ENCODE data around the gene CDK4.

CDK4 gene

DNA sequence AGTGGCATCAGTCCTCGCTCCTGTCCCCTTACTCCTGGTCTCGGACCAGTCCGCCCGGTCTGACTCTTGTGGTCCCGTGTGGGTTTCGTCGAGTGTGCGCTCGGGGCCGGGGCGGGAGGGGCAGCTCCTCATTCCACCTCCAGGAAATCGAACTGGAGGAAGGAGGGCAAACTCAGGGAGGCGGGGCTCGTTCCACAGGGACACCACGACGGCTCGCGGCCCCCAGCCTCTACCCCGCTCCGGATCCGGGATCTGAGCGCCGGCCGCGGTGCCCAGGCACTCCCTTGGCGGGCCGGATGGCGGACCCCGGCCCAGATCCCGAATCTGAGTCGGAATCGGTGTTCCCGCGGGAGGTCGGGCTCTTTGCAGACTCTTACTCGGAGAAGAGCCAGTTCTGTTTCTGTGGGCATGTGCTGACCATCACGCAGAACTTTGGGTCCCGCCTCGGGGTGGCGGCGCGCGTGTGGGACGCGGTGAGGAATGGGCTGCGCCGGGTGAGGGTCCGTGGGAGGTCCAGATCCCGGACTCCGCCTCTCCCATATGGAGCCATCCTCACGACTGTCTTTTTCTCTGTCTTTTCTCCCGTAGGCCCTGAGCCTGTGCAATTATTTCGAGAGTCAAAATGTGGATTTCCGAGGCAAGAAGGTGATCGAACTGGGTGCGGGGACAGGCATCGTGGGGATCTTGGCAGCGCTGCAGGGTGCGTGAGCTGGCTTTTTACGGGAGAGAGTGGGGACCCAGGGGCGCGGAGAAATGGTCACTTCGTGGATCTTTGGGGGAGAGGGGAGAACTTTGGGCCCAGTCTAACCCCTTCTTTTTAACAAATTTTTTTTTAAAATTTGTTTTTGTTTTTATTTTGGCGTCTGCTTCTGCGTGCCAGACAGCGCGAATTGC lies 20.6 kb upstream of the CDK4 start, which contains the start of gene EEF1AKMT3:
Gene EEF1AKMT3 (plus strand): TSS at position 186 of the 894 bp plus-strand sequence. CDS start 111 bp downstream, at position 297.
- FAIRE-seq (no peak), DNase-seq (ENCODE audit: low spot score) (peak; percentile 68)

DNA sequence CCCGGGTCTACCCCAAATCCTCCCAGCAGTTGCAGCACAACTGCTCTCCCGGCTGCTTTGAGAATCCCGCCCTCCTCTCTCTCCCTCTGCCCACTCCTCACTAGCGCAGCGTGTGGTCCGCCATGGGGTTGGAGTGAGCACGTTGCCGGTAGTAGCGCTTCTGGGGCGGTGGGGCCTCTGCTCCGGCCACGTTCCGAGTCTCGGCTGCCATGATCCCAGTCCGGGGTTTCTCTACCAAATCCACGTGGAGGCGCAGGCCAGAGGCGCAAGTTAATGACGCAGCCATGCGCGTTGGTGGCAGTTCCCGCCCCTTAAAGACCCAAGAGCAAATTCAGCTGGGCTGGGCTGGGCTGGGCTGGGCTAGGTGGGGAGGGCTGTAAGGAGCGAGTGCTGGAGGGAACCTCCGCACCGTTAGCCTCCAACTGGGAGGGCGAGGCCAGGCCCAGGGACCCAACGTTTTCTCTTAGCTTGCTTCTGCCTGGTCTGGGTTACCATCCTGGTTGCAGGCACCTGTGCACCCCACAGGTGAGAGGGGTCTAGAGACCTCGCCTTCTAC lies 19.8 kb upstream of the CDK4 start, which contains the start of gene METTL1:
Gene METTL1 (minus strand): TSS at position 233 of the 556 bp plus-strand sequence. CDS start 22 bp downstream, at position 211.
- DNase-seq (ENCODE audit: low spot score): peak; percentile 96
- FAIRE-seq: no peak

DNA sequence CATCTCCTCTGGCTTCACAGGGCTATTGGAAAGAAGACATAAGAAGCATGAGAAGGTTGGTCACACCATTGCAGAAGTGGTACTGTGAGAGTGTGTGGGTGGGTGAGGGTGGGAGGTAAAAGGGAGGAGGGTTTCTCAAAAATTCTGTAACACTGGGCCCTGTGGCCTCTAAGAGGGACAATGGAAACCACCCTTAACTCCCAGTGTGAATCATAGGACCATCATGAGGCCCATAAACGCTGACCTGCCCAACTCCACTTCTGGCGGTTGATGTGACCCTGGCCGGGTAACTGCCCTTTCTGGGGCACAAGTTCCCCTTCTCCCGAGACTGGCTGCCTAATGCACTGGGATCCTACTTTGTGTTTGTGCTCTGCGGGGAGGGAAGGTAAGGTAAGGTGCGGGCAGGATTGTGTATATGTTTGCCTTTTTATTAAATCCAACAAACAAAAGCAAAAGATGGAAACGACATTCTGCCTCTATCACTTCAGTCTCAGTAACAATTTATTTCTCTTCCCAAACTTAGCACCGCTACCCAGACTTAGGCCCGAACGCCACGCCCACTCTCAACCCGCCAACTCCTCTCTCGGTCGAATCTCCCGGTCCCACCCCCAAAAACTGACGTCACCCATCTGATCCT lies 19.2 kb upstream of the CDK4 start:
- peak; percentile 88 for DNase-seq (ENCODE audit: low spot score)
- no peak for FAIRE-seq

DNA sequence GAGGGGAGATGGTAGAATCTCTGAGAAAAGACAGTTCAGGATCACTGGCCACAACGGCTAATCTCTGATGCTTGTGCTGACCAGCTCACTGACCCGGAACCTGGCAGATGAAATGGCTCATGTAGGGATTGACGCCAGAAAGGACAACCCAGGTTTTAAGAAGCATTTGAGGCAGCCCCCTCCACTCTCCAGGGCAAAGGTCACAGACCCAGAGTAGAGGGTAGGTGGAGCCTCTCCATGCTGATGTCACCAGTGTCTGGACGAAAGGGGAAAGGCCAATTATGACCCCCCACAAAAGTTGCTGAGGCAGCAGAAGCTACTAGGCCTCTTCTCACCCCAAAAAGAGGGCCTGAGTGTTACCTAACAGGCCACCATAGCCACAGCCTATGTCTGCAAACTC lies 18.6 kb upstream of the CDK4 start:
- no peak for FAIRE-seq
- DNase-seq (ENCODE audit: low spot score): no peak

DNA sequence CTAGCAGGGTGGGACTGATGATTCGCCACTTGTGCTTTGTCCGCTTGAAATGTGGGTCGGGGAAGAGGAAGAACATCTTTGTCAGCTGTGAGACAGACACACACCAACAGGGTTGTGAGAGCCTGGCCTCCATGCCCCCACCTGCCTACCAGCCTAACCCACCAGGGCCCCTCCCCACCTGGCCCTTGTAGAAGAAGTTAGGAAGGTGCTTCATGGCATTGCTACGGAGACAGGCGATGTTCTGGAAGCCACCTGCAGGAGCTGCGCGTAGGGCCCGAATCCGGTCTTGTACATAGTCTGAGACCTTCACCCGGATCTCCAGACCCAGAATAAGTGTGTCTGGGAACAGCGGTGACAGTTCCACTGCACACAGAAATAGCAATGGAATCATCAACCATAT lies 17.5 kb upstream of the CDK4 start:
- FAIRE-seq (no peak), DNase-seq (ENCODE audit: low spot score) (no peak)

DNA sequence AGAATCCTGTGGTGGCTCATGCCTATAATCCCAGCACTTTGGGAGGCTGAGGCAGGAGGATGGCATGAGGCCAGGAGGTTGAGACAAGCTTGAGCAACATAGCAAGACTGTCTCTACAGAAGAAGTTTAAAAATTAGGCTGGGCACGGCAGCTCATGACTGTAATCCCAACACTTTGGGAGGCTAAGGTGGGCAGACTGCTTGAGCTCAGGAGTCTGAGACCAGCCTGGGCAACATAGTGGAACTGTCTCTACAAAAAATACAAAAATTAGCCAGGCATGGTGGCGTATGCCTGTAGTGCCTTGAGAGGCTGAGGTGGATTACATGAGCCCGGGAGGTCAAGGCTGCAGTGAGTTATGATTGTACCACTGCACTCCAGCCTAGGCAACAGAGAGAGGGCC lies 15.8 kb upstream of the CDK4 start:
- FAIRE-seq: no peak
- no peak for DNase-seq (ENCODE audit: low spot score)

DNA sequence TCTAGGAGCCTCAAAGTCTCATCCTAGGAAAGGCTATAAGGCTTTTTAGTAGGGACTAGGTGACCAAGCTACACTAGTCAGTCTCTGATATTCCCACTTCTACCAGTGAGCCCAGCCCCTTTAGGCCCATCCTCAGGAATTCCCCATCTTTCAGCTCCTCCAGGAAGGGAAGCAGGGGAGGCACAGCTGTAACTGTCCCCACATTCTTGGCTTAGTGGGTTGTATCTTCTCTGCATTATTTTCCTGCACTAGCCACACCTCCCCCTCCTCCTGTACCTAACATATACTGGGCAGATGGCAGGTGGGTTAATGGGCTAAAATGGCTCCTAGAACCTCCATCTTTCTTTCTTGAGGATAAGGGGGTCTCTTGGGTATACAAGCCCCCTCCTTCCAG lies 15.2 kb upstream of the CDK4 start:
- no peak for DNase-seq (ENCODE audit: low spot score)
- no peak for FAIRE-seq

DNA sequence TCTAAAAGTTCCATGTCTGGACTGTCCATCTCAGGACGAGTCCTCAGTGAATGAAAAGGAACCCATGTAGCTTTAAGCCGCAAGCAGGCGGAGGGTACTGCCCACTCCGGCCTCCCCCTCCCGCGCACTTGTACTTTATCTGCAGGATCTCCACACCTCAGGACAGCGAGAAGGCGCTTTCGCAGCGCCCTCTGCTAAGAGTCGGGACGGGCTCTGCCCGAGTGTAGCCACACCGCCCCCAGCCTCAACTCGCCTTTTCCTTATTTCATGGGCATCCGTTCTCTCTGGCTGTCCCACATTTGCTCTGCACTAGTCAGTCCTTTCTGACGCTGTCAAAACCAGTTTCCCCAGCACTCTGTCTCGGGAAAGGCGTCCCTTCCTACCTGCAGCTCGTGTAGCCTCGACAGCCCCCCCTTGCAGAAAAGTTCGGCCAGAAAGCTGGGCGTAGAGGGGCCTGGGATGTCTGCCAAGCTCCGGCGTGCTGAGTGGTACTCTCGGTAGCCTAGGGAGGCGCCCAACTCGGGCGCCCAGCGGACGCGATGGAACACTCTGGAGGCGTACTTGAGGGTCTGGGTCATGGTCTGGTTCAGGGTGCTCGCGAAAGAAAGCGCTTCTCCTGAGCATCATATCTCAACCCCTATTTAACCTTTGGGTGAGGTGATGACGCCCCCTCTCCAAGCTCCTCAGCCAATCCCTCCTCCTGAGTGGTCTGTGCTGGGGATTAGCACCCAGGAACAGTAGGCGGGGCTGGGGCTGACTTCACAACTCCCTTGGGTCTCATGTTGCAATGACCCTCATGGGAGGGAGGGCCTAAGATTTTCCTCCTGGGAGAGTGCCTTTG lies 14.6 kb upstream of the CDK4 start, which contains the start of gene CYP27B1:
Gene CYP27B1 (minus strand): TSS at position 615 of the 841 bp plus-strand sequence. CDS start 37 bp downstream, at position 578.
- no peak for FAIRE-seq
- no peak for DNase-seq (ENCODE audit: low spot score)

DNA sequence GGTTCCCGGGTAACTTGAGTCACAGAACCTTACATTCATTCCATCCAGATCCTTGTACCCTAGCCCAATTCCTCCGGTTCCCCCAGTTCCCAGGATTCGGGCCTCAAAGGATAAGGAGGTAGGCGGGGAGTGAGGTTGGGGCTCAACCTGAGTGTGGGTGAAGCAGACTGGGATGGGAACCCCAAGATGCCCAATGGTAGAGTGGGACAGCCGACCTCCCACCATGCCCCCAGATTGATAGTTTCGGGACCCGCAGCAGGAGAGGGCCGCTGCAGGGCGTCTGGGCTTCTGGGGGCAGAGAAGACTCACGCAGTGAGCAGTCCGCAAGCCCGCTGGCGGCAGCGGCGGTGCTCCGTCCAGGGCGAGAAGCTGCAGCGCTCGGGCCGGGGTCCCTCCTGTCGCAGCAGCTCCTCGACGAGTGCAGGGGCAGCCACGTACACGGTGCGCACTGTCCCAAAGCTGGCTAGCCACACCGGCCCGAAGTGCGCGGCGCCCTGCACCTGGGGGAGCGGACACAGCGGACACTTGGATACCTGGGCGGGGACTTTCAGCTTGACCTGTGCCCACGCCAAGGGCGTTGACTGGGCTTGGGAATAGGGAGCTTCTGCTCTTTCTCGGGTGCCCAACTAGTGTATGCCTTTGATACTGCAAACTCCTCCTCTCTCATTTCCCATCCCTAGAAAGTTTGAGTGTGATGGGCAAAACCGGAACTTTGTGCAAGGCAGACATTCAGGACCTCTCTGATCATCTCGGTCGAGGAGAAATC lies 13.8 kb upstream of the CDK4 start:
- FAIRE-seq (no peak), DNase-seq (ENCODE audit: low spot score) (no peak)

DNA sequence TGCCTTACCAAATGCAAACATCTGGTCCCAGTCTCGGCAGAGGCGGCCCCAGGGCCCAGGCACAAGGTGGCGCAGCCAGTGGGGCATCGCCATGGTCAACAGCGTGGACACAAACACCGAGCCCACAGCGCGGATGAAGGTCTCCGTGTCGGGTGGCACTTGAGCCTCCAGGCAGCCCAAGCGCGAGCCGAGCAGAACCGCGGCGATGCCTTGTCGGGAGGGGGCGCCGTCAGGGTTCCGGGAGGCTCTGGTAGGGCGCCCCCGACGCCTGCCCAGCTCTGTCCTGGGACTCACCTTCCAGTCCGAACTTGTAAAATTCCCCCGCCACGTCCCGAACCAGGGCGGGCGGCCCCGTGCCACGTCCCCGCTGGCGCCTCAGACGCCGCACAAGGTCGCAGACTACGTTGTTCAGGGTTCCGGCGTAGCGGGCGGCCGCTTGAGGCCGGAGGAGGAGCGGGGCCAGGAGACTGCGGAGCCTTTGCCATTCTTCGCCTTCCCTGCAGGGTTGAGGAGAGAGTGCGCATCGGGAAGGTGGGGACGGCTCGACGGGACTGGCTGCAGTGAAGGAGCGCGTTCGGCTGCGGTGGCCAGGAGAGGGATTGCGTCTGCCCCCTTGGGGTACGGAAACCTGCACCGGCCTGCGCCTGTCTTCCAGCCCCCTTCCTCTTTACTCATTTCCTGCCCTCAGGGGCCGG lies 13.0 kb upstream of the CDK4 start:
- FAIRE-seq: no peak
- no peak for DNase-seq (ENCODE audit: low spot score)

DNA sequence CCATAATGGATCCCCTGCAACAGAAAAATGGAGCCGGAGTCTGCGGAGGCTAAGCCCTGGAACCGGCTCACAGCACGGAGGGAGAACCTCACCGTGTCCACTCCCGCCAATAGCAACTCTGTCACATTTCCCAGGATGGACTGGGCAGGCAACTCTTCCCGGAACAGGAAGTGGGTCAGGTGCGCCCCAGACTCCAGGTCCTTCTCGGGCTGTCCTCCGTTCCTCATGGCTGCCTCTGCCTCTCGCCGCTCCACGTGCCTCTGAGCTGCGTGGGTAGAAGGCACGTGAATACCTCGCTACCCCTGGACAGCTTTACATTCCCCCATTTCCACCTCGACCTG lies 12.5 kb upstream of the CDK4 start:
- no peak for DNase-seq (ENCODE audit: low spot score)
- FAIRE-seq: no peak

DNA sequence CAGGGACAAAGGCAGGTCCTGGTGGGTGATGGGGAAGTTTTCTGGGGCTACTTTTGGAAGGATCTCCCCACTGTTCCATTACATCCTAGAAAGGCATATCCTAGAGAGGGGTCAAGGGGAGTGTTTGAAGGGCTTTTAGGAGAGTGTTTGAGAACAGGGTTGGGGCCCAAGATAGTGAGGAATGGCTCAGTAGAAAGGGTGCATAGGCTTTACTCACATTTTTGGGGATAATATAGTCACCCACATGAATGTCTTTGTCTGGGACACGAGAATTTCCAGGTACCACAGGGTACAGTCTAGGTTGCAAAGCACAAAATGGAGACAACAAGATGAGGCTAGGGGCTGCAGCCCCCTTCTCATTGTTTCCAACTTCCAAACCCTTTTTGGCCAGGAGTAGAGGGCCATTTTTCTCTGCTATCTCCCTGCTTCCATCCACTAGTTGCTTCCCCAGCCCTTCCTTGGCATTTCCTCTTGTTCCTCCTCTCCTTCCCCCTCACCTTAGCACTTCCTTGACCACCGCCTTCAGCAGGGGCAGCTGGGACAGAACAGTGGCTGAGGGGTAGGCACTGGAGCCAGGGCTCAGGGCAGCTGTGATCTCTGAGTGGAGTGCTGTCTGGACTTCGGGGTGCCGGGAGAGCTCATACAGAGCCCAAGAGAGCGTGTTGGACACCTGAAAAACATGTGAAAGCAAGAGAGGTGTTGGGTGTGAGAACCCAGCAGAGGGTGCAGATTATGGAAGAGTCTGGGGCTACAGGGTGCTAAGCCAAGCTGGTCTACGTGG lies 12.0 kb upstream of the CDK4 start:
- FAIRE-seq: no peak

DNA sequence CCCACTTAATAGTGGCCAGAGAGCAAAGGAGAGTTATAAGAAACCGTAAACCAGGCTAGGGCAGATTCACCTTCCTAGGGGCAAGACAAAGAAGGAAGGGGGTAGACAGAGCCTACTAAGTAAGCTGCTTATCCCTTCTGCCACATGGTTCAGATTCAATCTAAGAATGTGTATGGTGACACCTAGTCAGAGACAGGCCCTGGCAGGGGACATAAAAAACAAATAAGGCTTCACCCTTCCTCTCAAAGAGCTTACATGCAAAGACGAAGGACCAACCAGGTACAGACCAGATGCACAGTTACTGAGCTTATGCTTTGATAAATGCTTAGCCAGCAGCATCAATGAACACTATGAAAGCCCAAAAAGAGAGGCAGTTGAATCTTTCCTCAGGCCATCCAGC lies 10.4 kb upstream of the CDK4 start:
- DNase-seq (ENCODE audit: low spot score): no peak
- no peak for FAIRE-seq

More for the DNA sequence above, 12.0 kb upstream of the CDK4 start:
- no peak for DNase-seq (ENCODE audit: low spot score)

DNA sequence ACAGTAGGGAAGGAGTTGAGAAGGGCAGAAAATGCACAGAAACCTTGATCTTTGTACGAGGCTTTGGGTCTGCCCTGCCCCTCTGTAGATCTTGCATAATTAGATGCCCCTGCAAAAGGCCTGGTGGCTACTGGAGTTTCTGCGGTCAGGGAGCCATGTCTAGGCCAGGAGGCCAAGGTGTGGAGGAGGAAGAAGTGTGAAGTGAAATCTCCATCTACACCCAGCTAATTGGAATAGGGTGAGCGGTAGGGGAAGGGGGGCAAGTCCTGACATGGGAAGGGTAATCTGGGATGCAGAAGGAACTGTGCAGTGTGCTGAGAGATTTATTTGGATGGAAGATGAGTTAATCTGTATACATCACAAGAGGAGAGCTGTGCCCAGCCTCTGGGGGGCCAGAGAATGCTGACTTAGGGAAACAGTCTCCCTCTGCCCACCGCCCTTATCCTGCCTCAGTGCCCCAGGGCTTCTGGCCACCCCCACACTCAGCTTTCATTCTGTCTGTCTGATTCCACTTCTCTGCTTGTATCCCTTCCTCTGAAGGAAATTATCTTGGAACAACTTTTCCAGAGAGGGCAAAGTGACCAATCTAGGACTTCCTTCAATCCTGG lies 9.4 kb upstream of the CDK4 start:
- DNase-seq (ENCODE audit: low spot score): no peak
- no peak for FAIRE-seq

DNA sequence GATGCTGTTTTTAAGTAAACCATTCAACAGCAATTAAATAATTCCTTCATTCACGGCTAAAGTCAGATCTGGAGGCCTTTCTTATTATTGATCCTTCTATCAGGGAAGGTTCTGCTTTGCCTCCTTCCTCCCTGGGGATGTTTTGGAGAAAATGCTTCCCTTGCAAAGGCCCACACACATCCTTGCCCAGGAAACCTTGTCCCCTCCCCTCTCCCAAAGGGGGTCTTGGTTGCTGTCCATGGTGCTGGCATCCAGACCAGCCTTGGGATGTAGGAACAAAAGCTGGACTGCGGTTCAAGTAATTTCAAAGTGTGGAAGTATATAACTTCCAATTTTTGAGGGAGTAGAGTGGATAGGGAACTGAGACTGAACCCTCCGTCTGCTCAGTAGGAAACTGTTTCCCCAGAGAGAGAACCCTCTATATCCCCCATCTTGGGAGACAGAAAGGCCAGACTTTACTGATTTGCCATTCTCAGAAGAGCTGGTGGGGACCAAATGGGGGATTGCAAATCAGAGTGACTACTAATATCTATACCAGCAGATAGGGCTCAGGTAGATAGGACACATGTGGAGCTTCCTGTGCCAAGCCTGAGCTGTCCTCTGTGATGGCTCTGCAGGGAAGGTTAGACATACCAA lies 8.4 kb upstream of the CDK4 start:
- FAIRE-seq: no peak
- DNase-seq (ENCODE audit: low spot score): no peak

DNA sequence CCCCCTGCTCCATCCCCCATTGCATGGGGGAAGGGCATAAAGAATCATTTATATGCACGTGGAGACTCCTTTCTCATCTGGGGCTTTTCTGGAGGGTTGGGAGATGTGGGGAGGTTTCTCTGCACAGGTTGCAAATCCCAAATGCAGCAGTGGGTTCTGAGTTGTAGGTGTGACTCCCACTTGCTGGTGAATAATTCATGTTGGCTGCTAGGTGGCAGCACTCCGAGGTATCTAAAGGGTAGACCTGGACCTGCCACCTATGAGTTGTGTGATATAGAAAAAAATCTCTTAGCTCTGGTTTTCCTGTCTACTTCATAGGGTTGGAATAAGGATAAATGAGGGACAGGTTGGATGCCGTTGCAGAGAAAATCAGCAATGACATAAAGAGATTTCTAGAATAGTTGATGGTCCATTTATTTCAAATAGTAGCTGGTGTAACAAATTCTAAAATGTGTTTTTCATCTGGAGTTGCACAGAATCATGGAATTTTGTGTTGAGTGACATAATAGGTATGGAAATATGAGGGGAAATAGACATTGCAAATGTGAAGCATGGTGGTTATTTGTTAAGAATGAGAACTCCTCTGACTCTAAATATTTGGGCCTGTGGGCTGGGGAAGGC lies 7.4 kb upstream of the CDK4 start:
- DNase-seq (ENCODE audit: low spot score) (no peak), FAIRE-seq (no peak)

DNA sequence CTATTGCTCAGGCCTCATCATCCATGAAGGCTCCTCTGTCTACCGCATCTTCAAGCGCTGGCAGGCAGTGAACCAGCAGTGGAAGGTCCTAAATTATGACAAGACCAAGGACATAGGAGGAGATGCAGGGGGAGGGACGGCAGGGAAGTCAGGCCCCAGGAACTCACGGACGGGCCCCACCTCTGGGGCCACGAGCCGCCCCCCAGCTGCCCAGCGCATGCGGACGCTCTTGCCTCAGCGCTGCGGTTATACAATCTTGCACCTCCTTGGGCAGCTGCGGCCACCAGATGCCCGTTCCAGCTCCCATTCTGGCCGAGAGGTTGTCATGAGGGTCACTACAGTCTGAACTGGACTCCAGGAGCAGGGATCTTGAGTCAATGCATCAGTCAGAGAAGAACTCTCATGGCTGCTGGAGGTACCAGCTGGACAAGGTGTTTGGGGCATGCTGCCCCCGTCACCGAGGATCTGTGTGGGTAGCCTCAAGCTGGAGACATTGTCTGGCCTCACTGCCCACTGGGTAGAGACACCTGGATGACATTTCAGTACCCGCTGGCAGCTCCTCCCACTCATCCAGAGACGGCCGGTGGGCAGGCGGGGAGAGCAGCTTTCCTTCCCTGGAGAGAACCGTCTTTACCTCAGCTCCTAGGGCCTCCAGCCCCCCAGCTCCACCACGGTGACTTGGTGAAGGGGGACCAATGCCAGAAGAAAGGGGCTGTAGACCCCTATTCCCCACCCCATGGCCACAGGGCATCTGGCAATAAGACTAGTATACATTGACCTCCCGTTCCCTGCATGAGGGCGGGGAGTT lies 6.6 kb upstream of the CDK4 start:
- FAIRE-seq (no peak), DNase-seq (ENCODE audit: low spot score) (no peak)
